HTERT RPE-1 (cell line): ENCODE results near the gene METRNL.
"Not testable (repeated sequence)": the region's sequence is repeated elsewhere in the genome, so short reads cannot be mapped to it uniquely, and the experiment has no call there.

Experiments used
- in situ Hi-C: fragments of 300-500 bp; cut with MboI; formaldehyde crosslinking; loops from 4 replicates; pipeline ENCODE4 v1.14.3; 2020; ENCODE audit warnings: low sequenced_read_pairs

The METRNL gene

DNA sequence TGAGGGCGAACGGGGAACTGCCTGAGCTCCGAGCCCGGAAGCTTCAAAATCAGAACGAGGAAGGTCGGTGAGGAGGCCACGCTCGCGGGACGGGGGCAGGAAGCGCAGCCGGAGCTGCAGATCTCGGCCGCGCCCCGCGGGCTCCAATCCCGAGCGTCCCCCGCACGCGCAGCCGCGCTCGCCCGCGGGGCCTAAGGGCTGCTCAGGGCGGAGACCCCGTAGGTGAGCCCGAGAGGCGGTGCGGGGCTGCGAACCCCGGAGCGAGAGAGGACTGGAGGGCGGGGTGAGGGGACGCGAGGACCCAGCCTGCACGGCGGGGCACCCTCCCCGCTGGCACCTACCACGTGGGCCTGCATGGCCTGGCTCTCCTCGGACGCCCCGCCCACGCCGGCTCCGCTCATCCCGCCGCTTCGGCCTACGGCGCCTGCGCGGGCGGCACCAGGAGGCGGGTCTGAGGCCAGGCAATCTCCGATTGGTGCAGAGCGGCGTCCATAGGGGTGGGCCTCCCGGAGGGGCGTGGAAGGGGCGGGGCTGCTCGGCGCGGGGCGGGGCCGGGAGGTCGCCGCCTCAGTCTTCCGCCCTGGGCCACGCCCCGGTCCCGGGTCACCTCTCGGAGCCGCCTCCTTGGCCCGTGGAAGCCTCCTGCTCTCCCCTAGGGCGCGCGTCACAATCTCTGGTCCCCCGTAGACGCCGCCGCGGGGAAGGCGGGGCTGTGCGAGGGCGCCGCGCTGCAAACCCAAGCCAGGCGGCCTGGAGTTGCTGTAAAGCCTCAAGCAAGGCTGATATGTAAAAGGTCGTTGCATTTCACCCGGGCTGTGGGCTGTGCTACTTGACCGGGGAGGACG is 27.8 kb upstream of the METRNL start:
- in situ Hi-C loops = no loop called here

DNA sequence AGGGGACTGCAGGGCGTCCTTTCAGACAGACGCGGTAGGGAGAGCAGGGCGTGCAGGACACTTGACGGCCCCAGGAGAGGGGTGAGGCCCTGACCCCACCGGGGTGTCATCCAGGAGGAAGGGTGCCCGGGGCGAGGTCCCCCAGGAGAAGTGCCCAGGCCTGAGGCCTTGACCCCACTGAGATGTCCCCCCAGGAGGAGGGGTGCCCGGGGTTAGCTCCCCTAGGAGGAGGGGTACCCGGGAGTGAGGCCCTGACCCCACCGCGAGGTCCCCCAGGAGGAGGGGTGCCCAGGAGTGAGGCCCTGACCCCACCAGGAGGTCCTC is 27.2 kb upstream of the METRNL start:
- in situ Hi-C loops = no loop called here

DNA sequence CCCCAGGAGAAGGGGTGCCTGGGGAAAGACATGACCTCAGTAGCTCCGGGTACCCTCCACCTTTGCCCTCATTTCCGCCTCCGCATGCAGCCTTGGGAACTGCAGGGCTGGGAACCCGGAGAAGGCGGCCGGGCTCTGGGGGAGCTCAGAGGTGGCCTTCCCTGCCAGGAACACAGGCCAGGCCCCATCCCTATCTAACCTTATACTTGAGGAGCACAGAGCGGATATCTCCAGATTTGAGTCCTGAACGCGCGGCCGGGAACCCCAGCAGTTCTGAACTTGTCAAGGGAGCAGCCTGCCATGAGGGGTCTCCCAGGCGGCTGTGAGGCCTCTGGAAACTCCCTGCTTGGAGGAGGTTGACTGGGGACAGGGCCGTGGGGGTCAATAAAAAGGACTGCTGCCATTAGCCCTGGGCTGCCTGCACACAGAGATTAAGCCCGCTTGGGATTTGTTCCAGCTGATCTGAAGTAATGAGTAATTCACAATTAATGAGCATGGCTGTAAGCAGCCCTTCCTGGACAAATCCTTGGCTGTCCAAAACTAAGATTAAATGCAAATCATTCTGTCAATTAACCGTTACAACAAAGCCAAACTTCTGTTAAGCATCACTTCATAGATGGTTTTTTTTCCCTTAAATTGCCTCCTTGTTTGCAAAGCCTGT is 26.3 kb upstream of the METRNL start:
- in situ Hi-C loops = no loop called here

DNA sequence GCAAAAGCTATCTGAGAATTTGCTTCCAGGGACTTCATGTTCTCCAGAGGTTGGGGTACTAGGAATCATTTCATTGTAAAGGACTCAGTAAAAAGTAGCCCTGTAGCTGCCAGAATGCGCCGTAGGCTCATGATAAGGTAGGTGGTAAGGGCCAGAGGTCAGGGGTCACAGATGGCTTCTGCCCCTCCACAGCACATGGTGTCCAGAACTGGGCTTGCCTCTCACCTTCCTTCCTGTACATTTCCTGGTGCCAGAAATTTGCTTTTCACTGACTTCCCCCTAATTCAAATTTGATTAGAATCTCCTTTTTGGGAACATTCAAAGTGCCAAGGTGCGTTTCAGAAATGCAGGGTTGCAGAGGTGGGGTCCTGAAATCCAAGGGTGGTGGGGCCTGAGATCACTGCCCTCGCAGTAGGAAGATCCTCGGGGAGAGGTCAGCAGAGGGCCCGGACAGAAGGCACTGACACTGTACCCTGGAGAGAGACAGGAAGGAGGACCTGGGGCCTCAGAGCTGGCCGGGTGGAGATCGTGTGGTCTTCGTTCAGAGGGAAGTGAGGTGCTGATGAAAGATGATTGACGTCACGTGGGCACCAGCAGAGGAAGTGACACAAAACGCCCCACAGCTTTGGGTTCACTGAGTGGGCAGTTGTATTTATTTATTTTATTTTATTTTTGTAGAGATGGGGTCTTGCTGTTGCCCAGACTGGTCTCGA is 25.5 kb upstream of the METRNL start:
- in situ Hi-C loops = no loop called here

DNA sequence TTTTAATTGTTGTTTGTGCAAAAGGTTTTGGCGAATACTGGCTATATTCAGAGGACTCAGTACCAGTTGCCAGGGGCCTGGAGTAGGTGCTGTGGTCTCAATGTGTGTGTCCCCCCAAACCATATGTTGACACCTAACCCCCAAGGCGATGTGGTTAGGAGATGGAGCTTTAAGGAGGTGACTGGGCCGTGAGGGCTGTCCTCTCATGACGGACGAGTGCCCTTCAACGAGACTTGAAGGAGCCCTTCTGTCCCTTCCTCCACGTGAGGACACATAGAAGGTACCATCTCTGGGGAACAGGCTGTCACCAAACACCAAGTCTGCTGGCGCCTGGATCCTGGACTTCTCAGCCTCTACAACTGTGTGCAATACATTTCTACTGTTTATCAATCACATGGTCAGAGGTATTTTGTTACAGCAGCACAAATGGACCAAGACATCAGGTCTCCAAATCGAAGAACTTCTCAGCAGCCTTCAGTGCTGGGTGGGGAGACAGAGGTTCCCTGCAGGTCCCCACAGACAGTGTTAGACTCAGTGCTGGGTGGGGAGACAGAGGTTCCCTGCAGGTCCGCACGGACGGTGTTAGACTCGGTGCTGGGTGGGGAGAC is 24.8 kb upstream of the METRNL start:
- in situ Hi-C loops = no loop called here

DNA sequence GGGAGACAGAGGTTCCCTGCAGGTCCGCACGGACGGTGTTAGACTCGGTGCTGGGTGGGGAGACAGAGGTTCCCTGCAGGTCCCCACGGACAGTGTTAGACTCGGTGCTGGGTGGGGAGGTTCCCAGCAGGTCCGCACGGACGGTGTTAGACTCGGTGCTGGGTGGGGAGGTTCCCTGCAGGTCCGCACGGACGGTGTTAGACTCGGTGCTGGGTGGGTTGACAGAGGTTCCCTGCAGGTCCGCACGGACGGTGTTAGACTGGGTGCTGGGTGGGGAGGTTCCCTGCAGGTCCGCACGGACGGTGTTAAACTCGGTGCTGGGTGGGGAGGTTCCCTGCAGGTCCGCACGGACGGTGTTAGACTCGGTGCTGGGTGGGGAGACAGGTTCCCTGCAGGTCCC is 24.2 kb upstream of the METRNL start:
- in situ Hi-C loops = not testable (repeated sequence)

DNA sequence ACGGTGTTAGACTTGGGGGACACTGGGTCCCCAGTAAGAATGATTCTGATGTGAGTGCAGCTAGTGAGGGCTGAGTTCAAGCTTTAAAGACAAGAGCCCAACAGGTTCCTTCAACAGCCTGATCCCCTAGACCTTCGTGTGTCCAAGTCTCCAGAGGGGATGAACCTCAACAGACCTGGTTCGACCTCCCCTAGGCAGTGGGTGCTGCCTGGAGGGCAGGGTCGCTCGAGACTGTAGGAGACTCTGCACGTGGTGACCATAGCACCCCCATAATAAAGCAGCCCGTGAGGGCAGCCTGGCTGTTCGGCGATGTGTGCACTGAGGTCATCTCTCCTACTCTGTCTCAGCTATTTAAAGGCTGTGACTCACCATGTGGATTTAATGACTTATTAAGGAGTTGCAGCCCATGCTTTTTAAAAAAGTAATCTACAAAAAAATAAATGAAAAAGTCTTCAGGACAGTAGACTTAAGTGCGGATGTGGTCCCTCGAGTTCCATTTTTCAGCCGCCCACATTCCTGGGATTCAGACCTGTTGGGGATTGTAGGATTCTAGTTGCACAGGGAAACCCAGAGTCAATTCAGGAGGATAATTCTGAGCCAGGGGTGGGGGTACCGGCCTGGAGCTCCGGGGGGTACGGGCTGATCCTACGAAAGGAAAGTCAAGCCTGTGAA is 23.4 kb upstream of the METRNL start:
- in situ Hi-C loops = no loop called here

DNA sequence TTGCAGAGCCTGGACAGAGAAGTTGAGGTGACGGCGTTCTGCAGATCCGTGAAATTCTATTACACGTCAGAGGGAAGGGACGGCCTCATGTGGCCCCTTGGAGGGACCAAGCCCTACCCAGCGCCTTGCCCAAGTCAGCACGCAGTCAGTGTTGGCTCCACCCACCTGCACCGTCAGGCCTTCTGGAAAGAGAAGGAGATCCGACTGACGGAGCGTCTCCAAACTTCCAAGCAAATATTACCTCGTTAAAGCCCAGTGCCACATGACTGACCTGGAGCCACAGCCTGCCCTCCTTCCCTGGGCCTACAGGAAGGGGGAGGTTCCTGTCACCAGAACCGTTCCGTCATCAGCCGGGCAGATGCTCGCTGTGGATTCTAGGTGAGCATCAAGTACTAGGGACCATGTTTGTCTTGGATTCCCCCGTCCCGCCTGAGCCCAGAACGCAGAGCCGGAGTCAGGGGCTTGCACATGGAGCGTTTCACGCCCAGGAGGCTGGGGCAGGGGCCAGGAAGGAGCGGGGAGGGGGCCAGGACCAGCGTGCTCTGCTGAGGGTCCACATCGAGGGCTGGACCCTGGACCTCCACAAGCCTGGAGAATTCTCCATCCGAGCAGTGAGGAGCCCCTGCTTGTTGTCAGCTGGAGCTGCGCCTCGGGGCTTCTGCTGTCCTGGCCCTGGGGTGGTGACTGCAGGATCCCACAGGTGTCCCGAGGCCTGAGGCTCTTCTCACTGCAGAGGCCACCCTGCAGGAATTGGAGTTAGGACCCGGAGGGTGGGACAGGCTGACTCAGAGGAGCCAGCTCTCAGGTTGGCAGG is 22.6 kb upstream of the METRNL start:
- in situ Hi-C loops = no loop called here

DNA sequence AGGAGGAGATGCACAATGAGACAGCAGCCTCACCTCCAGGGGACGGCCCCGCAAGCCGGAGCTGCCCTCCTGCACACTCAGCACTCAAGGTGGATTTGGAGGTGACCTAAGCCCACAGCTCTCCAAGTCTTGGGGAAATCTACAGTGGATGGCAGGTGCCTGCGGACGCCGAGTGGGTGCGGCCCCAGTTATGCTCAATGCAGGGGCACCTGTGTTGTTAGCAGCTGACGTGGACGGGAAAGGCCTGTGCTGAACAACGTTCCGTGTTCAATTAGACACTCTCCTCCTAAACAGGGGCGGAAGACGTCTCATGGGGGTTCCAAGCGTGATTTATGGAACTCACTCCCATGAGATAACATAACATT is 22.0 kb upstream of the METRNL start:
- in situ Hi-C loops = no loop called here

DNA sequence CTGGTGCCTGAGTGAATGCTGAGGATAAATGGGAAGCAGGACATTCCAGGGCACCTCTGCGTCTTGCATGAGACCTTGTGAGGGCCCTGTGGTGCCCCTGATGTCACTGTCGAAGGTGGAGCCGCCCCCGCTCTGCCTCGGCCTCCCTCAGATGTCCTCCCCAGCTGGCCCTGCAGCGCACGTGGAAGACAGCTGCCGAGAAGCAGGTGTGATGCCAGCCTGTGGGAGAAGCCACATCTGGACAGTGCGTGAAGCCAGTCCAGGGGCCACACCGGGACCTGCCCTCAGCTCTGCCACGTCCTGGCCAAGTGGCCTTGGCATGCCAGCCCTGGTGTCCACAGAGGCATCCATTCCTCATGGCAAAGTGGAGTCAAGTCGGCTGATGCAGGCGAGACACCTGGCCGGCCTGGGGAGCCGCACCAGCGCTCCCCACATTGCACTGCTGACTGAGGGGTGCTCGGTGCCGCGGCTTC is 21.6 kb upstream of the METRNL start:
- in situ Hi-C loops = no loop called here

DNA sequence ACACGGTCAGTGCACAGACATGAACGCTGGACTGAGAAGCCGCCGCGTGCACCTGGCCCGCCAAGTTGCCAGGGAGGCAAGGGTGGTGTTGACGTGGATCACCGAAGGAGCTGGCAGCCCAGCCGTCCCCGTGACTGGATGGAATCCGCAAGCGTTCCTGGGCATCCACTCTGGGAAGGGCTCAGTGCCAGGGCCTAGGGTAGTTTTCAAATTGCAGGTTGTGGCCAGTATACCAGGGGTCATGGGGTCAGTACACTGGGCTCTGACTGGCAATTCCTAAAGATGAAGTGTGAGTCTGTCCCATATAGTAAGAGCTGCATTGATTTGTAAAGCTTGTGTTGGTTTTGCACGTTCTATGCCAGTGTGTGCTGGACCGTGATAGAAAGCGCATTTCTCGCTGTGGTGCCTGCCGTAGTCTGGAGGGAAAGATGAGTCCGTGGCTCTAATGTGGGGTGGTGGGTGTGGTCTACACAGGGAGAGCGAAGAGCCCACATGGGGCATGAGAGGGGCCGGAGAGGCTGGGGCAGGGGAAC is 21.1 kb upstream of the METRNL start:
- in situ Hi-C loops = no loop called here

DNA sequence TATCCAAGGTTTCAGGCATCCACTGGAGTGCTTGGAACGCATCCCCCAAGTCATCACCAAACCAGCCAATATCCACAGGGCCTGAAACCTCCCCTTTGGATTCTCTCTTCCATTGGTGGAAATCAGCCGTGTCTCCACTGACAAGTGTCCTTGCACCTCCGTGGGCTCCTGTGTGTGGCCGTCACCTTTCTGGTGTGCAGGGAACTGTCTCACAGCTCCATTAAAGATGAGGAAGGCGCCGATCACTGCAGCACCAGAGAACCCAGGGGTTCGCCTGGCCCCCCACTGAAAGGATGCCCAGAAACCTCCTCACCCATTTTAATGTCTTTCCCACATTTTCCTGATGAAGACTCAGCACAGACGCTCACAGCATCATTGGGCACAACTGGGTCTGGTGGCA is 17.8 kb upstream of the METRNL start:
- in situ Hi-C loops = no loop called here

DNA sequence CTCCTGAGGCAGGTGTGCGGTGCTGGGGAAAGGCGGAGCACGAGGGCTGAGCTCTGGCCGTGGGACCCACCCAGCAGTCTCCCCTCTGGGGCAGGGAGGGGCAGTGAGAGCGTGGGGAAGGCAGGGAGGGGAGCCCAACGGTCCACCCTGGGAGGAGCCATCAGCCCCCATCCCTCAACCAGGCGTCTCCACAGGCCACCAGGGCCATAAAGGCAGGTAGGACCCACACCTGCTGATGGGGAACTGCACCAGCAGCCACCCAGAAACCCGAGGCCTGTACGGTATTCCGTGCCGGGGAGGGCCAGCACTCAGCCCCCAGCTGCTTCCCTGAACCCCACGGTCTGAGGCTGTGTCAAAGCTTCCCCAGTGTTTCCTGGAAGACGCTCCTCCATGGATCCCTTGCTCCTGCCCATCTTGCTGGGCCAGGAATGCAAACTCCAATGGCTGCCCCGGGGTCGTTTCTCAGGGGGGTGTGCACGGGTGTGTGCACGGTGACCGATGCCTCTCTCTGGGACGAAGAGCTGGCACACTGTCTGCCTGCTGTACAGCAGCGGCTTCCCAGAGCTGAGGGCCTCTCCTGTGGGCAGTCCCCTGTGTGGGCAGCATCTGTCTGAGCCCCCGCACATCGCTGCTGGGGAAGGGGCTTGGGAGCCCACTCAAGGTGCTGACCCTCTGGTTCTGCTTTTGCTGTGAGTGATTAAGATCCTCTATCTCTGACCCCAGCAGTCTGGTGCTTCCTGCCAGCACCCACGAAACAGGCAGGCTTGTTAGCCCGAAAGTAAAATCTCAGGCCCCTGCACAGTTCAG is 17.2 kb upstream of the METRNL start:
- in situ Hi-C loops = no loop called here

DNA sequence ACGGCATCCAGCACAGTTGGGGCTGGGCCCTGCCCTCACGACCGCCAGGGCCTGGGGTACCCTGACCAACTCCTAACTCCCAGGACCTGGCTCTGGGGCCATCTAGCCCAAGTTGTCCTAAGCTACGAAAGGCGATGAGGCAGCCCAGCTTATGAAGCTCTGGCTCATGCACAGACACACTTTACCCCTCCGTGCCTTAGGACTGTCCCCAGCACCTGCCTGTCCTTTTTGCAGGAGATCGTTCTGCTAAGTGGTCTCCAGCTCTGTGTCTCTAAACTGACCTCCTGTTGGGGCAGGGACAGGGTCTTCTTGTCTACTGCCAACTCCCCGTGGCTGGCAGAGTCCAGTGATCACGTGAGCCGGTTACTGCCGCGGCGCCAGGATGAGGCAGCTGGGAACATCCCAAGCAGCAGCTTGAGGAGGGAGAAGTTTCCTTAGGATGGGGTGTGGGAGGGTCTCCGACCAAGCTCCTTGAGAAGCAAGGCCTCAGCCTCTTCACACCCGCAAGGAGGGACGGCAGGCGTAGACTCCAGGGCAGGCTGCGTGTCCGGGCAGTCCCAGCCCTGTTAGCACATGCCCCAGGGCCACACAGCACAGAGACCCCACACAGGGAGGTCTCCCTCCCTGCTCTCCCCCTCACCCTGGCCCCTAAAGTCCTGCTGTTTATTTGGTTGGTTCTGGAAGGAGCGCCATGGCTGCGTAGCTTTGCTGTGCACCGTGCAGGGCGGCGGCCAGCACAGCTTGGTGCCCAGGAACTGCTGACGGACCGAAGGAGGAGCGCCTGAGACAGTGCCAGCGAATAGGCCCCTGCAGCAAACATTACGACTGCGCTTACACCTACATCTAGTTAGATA is 16.4 kb upstream of the METRNL start:
- in situ Hi-C loops = no loop called here

DNA sequence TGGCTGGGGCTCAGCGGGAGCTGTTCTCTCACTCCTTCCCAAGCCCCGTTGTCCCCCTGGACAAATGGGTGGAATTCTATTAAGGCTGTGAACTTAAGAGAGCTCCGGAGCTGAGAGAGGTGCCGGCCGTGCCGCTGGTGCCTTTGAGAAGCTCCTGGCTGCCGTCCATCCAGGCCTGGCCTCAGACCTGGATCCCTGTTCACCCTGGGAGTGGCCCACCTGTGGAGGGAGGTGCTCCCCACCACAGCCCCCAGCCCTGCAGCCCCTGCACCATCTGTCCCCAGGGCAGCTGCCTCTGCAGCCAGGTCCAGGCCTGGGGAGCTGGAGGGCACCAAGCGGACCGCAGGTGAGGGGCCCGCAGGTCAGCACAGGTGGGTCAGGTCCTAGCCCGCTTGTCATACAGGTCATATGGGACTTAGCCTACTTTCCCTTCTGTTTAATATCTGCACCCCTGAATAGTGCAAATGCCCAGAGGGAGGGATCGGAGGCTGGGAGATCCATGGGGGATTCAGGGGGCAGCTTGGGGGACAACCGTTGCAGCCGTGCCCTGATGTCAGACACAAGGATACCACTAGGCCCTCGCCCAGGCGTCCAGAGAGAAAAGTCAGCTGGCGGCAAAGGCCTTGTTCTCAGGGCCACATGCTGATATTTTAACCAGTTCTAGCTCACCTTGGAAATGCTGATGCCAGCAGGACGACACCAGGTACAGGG is 15.2 kb upstream of the METRNL start:
- in situ Hi-C loops = no loop called here

DNA sequence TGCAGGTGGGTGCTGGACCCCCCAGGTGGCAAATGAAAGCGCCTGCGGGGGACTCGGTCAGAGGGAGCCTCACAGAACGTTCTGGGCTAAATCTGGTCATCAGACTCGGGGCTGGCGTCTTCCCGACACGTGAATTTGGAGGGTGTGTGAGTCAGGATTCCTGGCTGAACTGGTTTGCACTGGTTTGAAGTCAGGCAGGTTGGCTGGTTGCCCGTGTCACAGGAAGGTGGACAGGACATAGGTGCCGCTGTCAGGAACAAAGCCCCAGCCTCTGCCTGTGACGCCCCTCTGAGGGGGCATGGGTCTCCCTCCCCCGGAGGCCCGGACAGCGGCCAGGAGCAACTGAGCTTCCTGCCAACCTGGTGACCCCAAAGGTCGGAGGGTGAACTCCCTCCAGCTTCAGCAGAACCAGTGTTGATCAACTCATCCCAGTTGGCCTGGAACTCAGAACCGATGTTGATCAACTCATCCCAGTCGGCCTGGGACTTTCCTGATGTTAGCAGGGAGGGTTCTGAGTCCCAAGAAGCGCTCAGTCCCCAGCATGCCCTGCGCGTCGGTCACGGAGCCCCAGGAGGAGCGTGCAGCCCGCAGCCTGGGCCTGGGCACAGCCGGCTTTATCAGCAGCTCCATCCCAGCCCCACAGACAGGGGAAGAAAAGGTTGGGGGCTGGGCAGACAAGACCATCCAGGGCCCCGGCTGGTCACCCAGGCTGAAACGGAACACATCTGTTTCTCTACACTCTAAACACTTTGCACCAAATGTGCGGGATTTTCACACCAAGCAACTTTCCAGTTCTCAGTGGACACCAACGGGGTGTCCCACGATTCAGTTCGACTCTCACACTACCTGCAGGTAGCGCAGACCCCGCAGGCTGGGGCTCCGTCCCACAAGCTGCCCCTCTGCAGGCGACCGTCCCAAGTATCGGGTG is 14.4 kb upstream of the METRNL start:
- in situ Hi-C loops = no loop called here
